HG02981 (cell line): ENCODE results near the gene B3GNT7.
"Not testable (repeated sequence)": the region's sequence is repeated elsewhere in the genome, so short reads cannot be mapped to it uniquely, and the experiment has no call there.

Source experiments
- ATAC-seq: cut with Tn5 transposase; IDR thresholded peaks from one replicate; pipeline ENCODE4 v1.9.1; 2021; ENCODE audit warnings: mild to moderate bottlenecking, moderate library complexity; ENCODE audit not compliant: unreplicated experiment

B3GNT7 gene

DNA sequence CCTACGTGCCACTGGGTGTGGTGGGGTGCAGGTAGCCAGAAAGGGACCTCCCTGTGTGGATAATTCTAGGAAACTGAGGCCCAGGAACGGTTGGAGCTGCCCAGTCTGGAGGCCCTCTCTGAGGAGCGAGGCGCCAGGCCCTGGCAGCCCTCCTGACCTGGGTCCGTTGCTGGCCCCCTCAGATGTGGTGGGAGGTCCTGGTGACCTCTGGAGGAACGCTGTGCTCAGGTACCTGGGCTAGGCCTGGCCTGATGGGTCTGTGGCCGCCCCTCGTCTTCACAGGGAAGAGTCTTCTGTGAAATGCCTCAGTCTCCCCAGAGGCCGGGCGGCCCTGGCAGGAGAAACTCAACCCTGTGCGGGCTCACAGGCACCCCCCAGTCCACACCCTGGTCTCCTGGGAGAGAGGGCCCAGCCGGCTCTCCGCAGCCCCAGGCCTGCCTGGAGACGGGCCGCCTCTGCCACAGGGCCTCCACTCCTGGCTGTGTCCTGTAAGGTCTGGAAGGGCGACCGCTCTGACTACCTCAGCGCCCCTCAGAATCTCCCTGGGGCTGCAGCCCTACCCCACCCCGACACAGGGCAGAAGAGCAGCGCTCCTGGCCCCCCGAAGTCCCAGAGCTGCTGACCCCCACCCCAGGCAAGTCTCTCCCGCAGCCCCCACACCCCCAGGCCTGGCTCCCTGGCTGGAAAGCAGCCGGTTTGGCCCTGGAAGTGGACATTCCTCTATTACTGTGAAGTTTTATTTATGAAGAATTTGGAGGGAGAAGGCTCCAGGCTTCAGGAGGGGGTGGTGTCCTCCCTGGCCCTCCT, 3.7 kb downstream of the B3GNT7 start:
- no peak for ATAC-seq

DNA sequence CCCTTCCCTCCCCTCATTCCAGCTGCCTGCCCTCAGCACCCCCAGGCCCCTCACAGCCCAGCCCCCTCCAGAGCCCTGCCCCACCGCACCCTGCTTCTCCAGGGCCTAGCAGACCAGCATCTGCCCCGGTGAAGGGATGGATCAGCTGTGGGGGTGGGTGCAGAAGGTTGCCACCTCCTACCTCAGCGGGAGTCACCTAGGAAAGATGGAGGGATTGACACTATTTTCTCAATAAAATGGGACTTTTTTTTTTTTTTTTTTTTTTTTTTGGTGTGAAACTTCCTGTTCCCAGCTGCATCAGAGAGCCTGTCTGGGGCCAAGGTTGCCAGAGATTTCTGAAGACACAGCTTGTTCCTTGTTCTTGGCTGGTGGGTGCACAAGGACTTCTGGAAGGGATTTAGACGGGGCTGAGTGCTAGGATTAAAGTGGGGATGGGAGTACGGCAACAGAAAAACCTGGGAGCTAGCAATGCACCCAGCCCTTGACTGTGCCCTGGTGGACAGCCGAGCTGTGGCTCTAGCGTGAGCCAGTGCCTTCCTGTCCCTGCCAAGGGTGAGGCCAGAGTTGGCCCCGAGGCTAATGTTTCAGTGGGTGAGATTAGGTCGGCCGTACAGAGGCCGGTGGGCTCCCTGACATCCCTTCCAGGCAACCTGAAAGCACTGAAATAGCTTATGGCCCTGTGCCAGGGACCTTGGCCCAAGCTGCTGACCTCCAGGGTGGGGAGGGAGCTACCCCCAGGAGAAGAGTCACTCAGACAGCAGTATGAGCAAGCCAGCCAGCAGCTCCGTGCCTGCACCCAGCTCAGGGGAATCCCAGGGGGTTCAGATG, 4.6 kb downstream of the B3GNT7 start:
- ATAC-seq: no peak

DNA sequence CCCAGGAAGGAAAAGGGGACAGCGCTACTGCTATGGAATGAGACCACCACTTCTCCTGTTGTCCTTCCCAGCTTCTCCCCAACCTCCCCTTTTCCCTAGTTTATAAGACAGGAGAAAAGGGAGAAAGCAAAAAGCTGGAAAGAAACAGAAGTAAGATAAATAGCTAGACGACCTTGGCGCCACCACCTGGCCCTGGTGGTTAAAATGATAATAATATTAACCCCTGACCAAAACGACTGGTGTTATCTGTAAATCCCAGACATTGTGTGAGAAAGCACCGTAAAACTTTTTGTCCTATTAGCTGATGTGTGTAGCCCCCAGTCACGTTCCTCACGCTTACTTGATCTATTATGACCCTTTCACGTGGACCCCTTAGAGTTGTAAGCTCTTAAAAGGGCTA, 5.2 kb downstream of the B3GNT7 start:
- ATAC-seq: not testable (repeated sequence)

DNA sequence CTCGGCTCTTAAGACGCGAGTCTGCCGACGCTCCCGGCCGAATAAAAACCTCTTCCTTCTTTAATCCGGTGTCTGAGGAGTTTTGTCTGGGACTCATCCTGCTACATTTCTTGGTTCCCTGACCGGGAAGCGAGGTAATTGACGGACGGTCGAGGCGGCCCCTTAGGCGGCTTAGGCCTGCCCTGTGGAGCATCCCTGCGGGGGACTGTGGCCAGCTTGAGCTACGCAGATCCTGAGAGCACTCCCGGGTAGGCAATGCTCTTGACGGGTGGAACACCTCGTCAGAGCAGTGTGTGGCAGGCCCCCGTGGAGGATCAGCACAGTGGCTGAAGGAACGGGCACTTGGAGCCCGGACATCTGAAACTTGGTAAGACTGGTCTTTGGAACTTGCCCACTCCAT, 5.6 kb downstream of the B3GNT7 start:
- ATAC-seq: not testable (repeated sequence)

DNA sequence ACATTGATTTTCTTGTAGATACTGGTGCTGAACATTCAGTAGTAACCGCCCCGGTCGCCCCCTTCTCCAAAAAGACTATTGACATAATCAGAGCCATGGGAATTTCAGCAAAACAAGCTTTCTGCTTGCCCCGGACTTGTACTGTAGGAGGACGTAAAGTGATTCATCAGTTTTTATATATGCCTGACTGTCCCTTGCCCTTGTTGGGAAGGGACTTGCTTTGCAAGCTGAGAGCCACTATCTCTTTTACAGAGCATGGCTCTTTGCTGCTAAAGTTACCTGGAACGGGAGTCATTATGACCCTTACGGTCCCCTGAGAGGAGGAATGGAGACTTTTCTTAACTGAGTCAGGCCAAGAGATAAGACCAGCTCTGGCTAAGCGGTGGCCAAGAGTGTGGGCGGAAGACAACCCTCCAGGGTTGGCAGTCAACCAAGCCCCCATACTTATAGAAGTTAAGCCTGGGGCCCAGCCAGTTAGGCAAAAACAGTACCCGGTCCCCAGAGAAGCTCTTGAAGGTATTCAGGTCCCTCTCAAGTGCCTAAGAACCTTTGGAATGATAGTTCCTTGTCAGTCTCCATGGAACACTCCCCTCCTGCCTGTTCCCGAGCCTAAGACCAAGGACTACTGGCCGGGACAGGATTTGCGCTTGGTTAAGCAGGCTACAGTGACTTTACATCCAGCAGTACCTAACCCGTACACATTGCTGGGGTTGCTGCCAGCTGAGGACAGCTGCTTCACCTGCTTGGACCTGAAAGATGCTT, 8.1 kb downstream of the B3GNT7 start:
- ATAC-seq: not testable (repeated sequence)

DNA sequence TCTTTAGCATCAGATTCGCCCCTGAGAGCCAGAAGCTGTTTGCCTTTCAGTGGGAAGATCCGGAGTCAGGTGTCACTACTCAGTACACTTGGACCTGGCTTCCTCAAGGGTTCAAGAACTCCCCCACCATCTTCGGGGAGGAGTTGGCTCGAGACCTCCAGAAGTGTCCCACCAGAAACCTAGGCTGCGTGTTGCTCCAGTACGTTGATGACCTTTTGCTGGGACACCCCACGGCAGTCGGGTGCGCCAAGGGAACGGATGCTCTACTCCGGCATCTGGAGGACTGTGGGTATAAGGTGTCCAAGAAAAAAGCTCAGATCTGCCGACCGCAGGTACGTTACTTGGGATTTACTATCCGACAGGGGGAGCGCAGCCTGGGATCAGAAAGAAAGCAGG, 8.7 kb downstream of the B3GNT7 start:
- not testable (repeated sequence) for ATAC-seq

DNA sequence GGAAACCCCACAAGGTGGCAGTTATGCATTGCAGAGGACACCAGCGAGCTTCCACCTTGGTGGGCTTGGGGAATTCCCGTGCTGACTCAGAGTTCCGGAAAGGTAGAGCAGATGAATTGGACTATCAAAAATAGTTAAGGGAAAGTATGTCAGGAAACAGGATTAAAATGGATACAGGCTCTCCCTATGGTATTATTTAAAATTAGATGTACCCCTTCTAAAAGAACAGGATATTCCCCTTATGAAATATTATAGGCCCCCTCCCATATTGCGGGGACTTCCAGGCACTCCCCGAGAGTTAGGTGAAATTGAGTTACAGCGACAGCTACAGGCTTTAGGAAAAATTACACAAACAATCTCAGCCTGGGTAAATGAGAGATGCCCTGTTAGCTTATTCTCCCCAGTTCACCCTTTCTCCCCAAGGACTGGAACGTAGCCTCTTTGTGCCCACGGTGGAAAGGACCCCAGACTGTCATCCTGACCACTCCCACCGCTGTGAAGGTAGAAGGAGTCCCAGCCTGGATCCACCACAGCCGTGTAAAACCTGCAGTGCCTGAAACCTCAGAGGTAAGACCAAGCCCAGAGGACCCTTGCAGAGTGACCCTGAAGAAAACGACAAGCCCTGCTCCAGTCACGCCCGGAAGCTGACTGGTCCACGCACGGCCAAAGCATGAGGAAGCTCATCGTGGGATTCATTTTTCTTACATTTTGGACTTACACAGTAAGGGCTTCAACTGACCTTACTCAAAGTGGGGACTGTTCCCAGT, 10.3 kb downstream of the B3GNT7 start:
- not testable (repeated sequence) for ATAC-seq

DNA sequence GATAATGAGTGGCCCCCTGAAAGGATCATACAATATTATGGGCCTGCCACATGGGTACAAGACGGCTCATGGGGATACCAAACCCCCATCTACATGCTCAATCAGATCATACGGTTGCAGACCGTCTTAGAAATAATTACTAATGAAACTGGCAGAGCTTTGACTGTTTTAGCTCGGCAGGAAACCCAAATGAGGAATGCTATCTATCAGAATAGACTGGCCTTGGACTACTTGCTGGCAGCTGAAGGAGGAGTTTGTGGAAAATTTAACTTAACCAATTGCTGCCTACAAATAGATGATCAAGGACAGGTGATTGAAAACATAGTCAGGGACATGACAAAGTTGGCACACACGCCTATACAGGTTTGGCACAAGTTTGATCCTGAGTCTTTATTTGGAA, 12.2 kb downstream of the B3GNT7 start:
- not testable (repeated sequence) for ATAC-seq

DNA sequence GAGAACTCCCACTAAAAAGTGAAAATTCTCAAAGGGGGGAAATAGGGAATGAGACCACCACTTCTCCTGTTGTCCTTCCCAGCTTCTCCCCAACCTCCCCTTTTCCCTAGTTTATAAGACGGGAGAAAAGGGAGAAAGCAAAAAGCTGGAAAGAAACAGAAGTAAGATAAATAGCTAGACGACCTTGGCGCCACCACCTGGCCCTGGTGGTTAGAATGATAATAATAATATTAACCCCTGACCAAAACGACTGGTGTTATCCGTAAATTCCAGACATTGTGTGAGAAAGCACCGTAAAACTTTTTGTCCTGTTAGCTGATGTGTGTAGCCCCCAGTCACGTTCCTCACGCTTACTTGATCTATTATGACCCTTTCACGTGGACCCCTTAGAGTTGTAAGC, 12.8 kb downstream of the B3GNT7 start:
- not testable (repeated sequence) for ATAC-seq

DNA sequence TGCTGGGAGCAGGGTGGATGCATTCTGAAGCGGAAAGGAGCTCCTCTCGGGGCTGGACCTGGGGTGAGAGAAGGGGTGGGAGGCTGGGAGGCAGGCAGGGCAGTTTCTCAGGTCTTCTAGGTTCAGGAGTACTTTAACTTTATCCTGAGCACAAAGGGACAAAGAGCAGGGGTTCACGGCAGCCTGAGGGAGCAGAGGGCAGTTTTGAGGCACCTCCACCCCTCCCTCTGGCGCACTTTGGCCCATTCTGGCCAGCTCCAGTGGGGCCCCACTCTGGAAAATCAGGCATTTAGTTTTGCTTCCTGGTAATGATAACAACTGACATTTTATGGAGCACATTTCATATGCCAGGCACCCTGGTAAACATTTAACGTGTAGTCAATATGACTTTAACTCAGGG, 14.3 kb downstream of the B3GNT7 start:
- ATAC-seq: no peak

DNA sequence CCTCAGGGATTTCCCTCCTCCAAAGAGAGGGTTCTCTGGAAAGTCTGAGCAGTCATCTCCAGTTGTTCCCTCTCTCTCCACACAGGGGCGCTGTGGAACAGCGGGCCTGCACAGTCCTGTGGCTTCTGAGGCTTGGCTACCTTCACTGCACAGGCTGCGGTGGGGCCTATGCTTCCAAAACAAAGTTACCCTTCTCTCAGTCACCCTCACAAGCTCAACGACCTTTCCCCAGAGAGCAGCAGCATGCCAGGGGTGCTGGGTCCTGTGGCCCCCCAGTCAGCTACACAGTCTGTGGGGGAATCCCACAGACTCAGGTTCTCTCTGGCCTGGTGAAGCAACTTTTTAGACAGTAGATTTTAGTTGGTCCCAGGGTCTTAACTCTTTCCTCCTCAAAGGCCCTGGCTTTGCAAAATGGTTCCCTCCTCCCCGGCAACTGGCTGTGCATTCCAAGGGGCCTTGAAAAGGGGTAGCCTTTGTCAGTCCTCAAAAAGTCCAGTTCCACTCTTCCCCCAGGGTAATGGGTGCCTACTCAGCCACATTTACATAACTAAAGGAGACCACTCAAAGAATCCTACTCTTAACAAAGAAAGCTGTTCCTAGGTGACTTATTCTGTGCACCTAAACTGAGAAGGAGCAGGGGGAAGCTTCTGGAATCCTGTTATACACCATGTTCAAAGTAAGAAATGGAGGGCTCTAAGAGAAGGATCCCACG, 14.9 kb downstream of the B3GNT7 start:
- no peak for ATAC-seq

DNA sequence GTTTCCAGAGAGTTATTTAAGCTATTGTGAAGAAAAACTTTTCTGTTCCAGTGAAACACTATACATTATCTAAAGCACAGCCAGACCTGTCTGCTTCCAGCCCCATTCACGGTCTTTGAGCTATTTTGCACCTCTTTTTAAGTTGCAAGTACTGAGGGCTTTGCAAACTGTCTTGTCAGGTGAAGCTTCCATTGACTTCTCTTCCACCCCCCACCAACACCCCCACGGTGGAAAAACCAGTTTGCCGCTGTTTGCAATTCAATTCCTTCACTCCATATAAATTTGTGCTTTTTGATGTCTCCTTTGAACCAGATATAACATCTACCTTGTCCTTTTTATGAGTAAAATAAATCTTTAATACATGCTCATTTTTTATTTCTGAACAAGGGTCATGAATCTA, 15.7 kb downstream of the B3GNT7 start:
- ATAC-seq: no peak

DNA sequence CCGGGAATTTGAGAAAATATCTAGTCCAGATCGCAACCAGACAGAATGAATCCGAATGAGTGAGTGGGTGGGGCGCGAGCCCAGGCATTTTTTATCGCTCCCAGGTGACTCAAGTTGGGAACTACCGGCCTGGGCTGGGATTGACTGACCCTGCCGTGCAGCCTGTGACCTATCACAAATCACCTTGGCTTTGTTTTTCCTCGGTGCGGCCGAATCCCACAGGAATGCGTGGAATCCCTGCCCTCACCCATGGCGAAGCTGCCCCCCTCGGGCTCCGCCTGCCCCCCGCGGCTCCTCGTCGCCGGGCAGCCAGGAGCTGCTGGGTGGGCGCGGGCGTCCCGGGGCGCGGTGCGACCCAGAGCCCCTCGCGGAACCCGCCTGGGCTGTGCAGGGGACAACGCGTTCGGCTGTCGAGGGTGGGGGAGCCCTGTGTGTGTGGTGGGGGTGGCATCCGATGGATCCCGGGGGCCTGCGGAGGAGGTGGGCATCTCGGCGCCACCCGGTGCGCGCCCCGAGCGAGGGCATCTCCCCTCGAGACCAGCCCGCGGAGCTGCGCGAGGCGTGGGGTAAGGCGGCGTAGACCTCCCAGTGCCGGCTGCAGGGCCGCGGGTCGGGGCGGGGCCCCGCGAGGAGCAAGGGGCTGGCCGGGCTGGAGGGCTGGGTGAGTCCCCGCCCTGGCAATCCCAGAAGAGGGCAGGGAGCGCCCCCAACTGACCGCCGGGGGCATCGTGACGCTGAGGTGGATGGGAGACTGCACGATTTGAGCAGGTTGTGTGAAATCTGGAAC, 16.5 kb downstream of the B3GNT7 start:
- ATAC-seq: peak; percentile 98

DNA sequence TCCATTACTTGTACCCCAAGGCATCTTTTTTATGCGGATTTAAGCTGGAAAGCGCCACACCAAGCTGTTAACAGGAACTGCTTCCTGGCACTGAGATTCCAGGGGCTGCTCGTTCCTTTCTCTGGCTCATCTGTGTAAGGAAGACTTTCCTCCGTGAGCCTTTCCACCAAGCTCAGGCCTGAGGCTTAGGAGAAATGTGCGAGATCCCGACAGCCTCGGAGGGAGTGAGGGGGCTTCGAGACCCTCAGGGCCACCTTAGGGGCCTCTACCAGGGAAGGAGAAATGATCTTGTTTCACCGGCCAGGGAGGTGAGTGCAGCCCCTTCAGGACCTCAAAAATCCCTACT, 17.1 kb downstream of the B3GNT7 start:
- no peak for ATAC-seq

DNA sequence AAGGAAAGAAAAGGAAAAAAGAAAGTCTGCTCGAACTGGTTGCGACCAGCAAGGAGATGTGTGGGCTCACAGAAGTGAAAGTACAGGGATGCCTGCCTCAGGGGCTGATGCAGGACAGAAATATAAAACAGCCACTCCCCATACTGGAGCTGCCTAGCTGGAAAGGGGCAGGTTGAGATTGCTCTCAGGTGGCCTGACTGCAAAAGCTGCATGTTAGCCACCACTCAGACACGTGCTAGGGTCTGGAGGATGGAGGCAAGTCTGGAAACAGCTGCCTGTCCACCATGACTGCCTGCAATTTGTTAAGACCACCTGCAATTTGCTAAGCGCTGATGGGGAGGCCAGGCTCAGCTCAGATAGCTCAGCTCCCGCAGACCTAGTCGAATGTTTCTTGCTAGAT, 17.9 kb downstream of the B3GNT7 start:
- ATAC-seq: no peak

DNA sequence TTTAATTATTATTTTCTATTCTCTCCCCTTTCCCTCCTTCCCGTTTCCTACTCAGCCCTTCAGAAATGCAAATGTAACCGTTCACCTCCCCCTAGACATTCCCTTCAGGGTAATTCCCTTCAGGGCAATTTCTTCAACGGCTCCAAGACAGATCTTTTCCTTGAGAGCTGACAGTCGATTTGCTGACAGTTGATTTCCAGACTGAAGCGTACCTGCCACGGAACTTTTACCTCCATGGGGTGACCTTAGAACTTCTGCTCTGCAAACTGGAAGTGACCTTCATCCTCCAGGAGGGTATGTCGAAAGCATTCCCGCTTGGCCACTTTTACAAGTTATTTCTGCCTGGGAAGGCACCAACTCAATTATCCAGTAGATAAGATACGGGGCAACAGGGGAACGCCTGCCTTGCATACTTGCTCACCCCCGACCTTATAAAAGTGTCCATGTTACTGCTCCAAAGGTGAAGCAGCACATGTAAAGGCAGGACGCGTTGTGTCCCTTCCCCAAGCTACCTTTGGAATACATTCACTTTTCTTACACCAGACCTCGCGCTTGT, 18.5 kb downstream of the B3GNT7 start:
- no peak for ATAC-seq

DNA sequence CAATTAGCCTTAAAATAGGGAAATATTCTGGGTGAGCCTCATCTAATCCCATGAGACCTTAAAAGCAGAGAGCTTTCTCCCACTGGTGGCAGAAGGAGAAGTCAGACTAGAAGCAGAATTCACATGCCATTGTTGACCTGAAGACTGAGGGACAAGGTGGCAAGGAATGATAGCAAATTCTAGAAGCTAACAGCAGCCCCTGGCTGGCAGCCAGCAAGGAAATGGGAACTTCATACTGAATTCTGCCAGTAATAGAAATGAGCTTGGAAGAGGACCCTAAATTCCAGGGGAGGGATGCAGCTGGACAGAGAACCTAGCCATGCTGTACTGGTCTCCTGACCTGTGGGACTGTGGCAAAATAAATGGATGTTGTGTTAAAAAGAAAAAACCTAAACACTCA, 19.5 kb downstream of the B3GNT7 start:
- ATAC-seq: no peak

DNA sequence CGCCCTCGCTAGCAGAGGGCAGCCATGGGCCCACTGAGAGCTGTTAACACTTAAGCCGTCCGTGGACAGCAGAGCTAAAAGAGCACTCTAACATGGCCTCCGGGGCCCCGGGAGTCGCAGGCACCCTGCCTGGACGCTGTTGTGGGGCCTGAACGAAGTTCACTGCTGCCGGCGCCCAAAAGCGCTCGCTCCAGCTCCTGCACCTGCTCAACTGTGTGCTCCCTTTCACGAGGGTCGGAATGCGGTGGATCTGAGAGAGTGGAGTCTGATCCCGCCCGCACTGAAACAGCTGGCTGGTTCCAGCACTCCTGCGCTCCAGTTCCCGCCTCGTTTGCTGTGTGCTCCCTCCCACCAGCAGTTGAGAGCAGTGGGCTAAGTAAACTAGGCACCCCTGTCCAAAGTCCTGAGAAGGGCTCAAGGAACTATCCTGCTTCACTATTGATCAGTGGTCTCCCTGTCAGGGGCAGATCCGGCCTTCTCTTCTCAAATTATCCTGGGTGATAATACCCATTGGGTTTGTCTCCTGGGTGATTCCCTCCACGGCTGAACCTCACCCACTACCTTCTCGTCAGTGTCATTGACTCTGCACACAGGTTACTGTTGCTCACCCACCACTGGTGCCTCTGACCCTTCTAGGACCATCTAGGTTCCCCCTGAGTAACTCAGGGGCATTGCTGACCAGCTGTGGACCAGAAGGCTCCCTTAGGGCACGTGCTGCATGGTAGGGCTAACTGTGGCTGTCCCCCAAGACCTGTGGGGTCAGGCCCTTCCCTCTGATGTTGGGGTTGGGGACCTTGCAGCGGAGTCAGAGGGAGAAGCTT, 23.5 kb downstream of the B3GNT7 start:
- no peak for ATAC-seq
